CD14-positive monocyte (primary cell): ENCODE data around the gene SNX22. TPM values are rescaled to one million over a fixed set of nuclear protein-coding genes. Genes with fewer than 3 reads are reported as not detected.

Experiments
- DNase-seq, 3 donors: peaks; one replicate each; pipeline ENCODE4 v3.0.0-alpha.2; 2011 to 2022
- H2AFZ ChIP-seq: 2 replicates; pipeline ENCODE4 v1.6.0; 2012; ENCODE audit warnings: mild to moderate bottlenecking, low read depth, low read length, inconsistent platforms; ENCODE audit not compliant: insufficient read depth, poor library complexity, severe bottlenecking
- H3K27ac ChIP-seq, 2 donors: 1 replicate in 1 of 2; 2 replicates in 1 of 2; pipeline ENCODE4 v1.5.1; 2012 to 2013; ENCODE audit warnings: low read length in 2 of 2, control low read depth in 1 of 2, inconsistent platforms in 1 of 2, low read depth in 1 of 2, mild to moderate bottlenecking in 1 of 2
- H3K27me3 ChIP-seq, 2 donors: one replicate each; pipeline versions ENCODE4 v1.6.0 to v1.6.1; 2011 to 2013; ENCODE audit warnings: low read length in 2 of 2; ENCODE audit not compliant: control insufficient read depth in 2 of 2, insufficient read depth in 2 of 2
- H3K36me3 ChIP-seq, 2 donors: replicated peaks in 1 of 2; 1 replicate in 1 of 2; 2 replicates in 1 of 2; pipeline versions ENCODE4 v1.5.1 to v1.6.1; 2012 to 2013; ENCODE audit warnings: low read length in 2 of 2, control low read depth in 1 of 2, inconsistent platforms in 1 of 2, mild to moderate bottlenecking in 1 of 2; ENCODE audit not compliant: insufficient read depth in 2 of 2, control insufficient read depth in 1 of 2
- H3K4me1 ChIP-seq, 2 donors: 1 replicate in 1 of 2; 2 replicates in 1 of 2; pipeline versions ENCODE4 v1.5.1 to v1.6.1; 2012 to 2013; ENCODE audit warnings: low read length in 2 of 2, control low read depth in 1 of 2, inconsistent platforms in 1 of 2, mild to moderate bottlenecking in 1 of 2, moderate library complexity in 1 of 2; ENCODE audit not compliant: insufficient read depth in 2 of 2, control insufficient read depth in 1 of 2
- H3K4me2 ChIP-seq: replicated peaks from 2 replicates; pipeline ENCODE3; 2012; ENCODE audit warnings: low read length, moderate library complexity, mild to moderate bottlenecking; ENCODE audit not compliant: poor library complexity, severe bottlenecking; ENCODE audit errors: extremely low read depth
- H3K4me3 ChIP-seq, 3 experiments: fragments of 200-600 bp in 1 of 3; sonication (generic) in 1 of 3; replicated peaks in 1 of 3; 1 replicate in 2 of 3; 2 replicates in 1 of 3; pipeline ENCODE4 v1.5.1; 2011 to 2013; ENCODE audit warnings: low read length in 3 of 3, mild to moderate bottlenecking in 3 of 3, control low read depth in 2 of 3, low read depth in 2 of 3, inconsistent platforms in 1 of 3, moderate library complexity in 1 of 3
- H3K79me2 ChIP-seq: 2 replicates; pipeline ENCODE4 v1.6.0; 2012; ENCODE audit warnings: mild to moderate bottlenecking, control low read depth, inconsistent platforms, low read length, moderate library complexity; ENCODE audit not compliant: insufficient read depth
- H3K9ac ChIP-seq: 2 replicates; pipeline ENCODE4 v1.6.0; 2017; ENCODE audit warnings: low read length, mild to moderate bottlenecking; ENCODE audit not compliant: insufficient read depth, poor library complexity, severe bottlenecking
- H3K9me3 ChIP-seq, 2 donors: replicated peaks in 1 of 2; 1 replicate in 1 of 2; 2 replicates in 1 of 2; pipeline versions ENCODE4 v1.5.1 to v1.6.1; 2012 to 2013; ENCODE audit warnings: low read length in 2 of 2, control low read depth in 1 of 2; ENCODE audit not compliant: control insufficient read depth in 1 of 2, insufficient read depth in 1 of 2
- H4K20me1 ChIP-seq: 2 replicates; pipeline ENCODE4 v1.6.0; 2012; ENCODE audit warnings: mild to moderate bottlenecking, low read length, control low read depth, moderate library complexity; ENCODE audit not compliant: insufficient read depth
- H3K27ac Mint-ChIP-seq, 7 donors: one replicate each; pipeline ENCODE4 v1.8.0; 2020; ENCODE audit warnings: mild to moderate bottlenecking in 7 of 7, mixed read lengths in 7 of 7, moderate library complexity in 6 of 7, inconsistent platforms in 2 of 7
- H3K27me3 Mint-ChIP-seq, 3 donors: one replicate each; pipeline ENCODE4 v1.8.0; 2021 to 2022; ENCODE audit warnings: low read depth in 3 of 3, mild to moderate bottlenecking in 3 of 3, mixed read lengths in 3 of 3, moderate library complexity in 3 of 3, inconsistent platforms in 1 of 3
- H3K36me3 Mint-ChIP-seq, 2 donors: one replicate each; pipeline ENCODE4 v1.8.0; 2020; ENCODE audit warnings: mixed read lengths in 2 of 2, inconsistent platforms in 1 of 2, mild to moderate bottlenecking in 1 of 2
- H3K4me1 Mint-ChIP-seq: one replicate; pipeline ENCODE4 v1.8.0; 2020; ENCODE audit warnings: mild to moderate bottlenecking, mixed read lengths
- H3K4me3 Mint-ChIP-seq, 2 donors: one replicate each; pipeline ENCODE4 v1.8.0; 2020; ENCODE audit warnings: mild to moderate bottlenecking in 2 of 2, mixed read lengths in 2 of 2, moderate library complexity in 1 of 2
- H3K9me3 Mint-ChIP-seq, 7 donors: one replicate each; pipeline ENCODE4 v1.8.0; 2020 to 2022; ENCODE audit warnings: mixed read lengths in 7 of 7, mild to moderate bottlenecking in 6 of 7, moderate library complexity in 6 of 7, inconsistent platforms in 2 of 7
- CTCF ChIP-seq: fragments of 200-600 bp; IDR thresholded peaks from one replicate; pipeline ENCODE4 v1.8.0; 2022; ENCODE audit warnings: antibody characterized with exemption, mild to moderate bottlenecking
- WGBS: methylation state at CpG from one replicate; pipeline ENCODE4 v1.1.5; 2013; ENCODE audit warnings: missing lambda C conversion rate; ENCODE audit not compliant: insufficient coverage; 5-methylcytosine and 5-hydroxymethylcytosine counted together
- intact Hi-C, 2 donors: fragments of 100-400 bp; cut with micrococcal nuclease; formaldehyde crosslinking; loops; one replicate each; pipeline versions ENCODE4 v1.15.0 to v1.15.1; 2023
- polyA plus RNA-seq, 3 donors: library from polyadenylated mRNA; depleted of rRNA in 1 of 3; unstranded in 2 of 3; stranded (reverse) in 1 of 3; fragments of 300-500 nt in 2 of 3; fragments of >200 nt in 1 of 3; fragmentation: Illumina TruSeq in 2 of 3; gene quantifications; 1 replicate in 2 of 3; 2 replicates in 1 of 3; pipeline ENCODE4 v1.2.3, GENCODE V29; 2012 to 2021

The SNX22 gene
- polyA plus RNA-seq, 3 donors: 0.19 to 1.2 (median 0.80) TPM

GRCh38 chr15:64146520-64146884 is 5.0 kb upstream of the SNX22 start:
- intact Hi-C loops: no loop called here
- H3K4me3 Mint-ChIP-seq: no peak overlapping the region

GRCh38 chr15:64146885-64147681 is 4.4 kb upstream of the SNX22 start:
- no peaks in the 10 kb centered on the region for H3K9me3 ChIP-seq
- no peak overlapping the region for H3K4me3 ChIP-seq
- Mint-ChIP-seq H3K4me3 (no peak overlapping the region), H3K9me3 (no peaks in the 10 kb centered on the region), H3K4me1 (peaks cover 23% of the 10 kb centered on the region), H3K27me3 (peaks cover 12 to 19% (median 17%) of the 10 kb centered on the region in 3 donors), H3K27ac (no peak overlapping the region), H3K36me3 (peaks cover 30 to 46% of the 10 kb centered on the region in 2 donors)
- WGBS: 98% methylated on average over 15 of the region's 26 CpGs
- H3K27me3 ChIP-seq: peaks cover 9 to 11% of the 10 kb centered on the region in 2 donors
- peaks cover 25 to 32% of the 10 kb centered on the region in 2 donors for H3K4me1 ChIP-seq
- no peak overlapping the region for H3K27ac ChIP-seq
- H3K36me3 ChIP-seq: peaks cover 33 to 41% of the 10 kb centered on the region in 2 donors
- no peaks in the 10 kb centered on the region for H3K79me2 ChIP-seq
- DNase-seq: no peak
- no peak overlapping the region for H3K4me2 ChIP-seq
- TF ChIP-seq CTCF: no peak
- H3K9ac ChIP-seq: no peak overlapping the region
- H4K20me1 ChIP-seq: peaks cover 24% of the 10 kb centered on the region
- intact Hi-C loops: no loop called here
- no peak overlapping the region for H2AFZ ChIP-seq

More at GRCh38 chr15:64146520-64146884, 5.0 kb upstream of the SNX22 start:
- TF ChIP-seq CTCF: no peak
- Histone ChIP-seq H3K4me2 (no peak overlapping the region), H3K36me3 (peaks cover 37 to 47% of the 10 kb centered on the region in 2 donors), H3K79me2 (no peaks in the 10 kb centered on the region), H3K4me1 (peaks cover 20 to 26% of the 10 kb centered on the region in 2 donors), H4K20me1 (peaks cover 26% of the 10 kb centered on the region), H3K9me3 (no peaks in the 10 kb centered on the region), H2AFZ (no peak overlapping the region), H3K9ac (no peak overlapping the region), H3K27me3 (peaks cover 5 to 6% of the 10 kb centered on the region in 2 donors), H3K27ac (no peak overlapping the region), H3K4me3 (no peak overlapping the region)
- Mint-ChIP-seq H3K27ac (no peak overlapping the region), H3K36me3 (peaks cover 34 to 52% of the 10 kb centered on the region in 2 donors), H3K9me3 (no peaks in the 10 kb centered on the region), H3K27me3 (peaks cover 12 to 15% (median 14%) of the 10 kb centered on the region in 3 donors), H3K4me1 (peaks cover 21% of the 10 kb centered on the region)
- no peak for DNase-seq
- WGBS: 100% methylated on average over 1 of the region's 3 CpGs
